Uterus (tissue), 2 donors: ENCODE data around the gene CELSR1.

Experiments
- CTCF ChIP-seq, 4 experiments: fragments of 200-600 bp in 2 of 4; fragments of 450-650 bp in 2 of 4; sonication (generic) in 2 of 4; IDR thresholded peaks; one replicate each; pipeline ENCODE4 v1.5.1; 2016 to 2019; ENCODE audit warnings: antibody characterized with exemption in 4 of 4, mild to moderate bottlenecking in 2 of 4, moderate library complexity in 1 of 4
- POLR2A ChIP-seq, 2 donors: fragments of 450-650 bp; IDR thresholded peaks; one replicate each; pipeline ENCODE4 v1.6.1; 2016; ENCODE audit warnings: antibody characterized with exemption in 2 of 2, mild to moderate bottlenecking in 1 of 2, moderate library complexity in 1 of 2

GRCh38 chr22:46526244-46526839 is 11.1 kb downstream of the CELSR1 start:
- TF ChIP-seq CTCF (IDR thresholded peaks at IDR 0.05) (no peak), POLR2A (IDR thresholded peaks at IDR 0.05) (no peak)
